K562 (cell line): ENCODE data around the gene AHI1. TPM values are rescaled to one million over a fixed set of nuclear protein-coding genes. Genes with fewer than 3 reads are reported as not detected.

ENCODE experiments used
- AFF4 ChIP-seq: sonication (generic); formaldehyde crosslinking; IDR thresholded peaks from 2 replicates; pipeline ENCODE4 v1.8.0; 2023; ENCODE audit warnings: mild to moderate bottlenecking, missing genetic modification reagents
- ARID4B ChIP-seq: sonication (generic); formaldehyde crosslinking; IDR thresholded peaks from 2 replicates; pipeline ENCODE4 v1.8.0; 2022; ENCODE audit warnings: mild to moderate bottlenecking, missing genetic modification reagents
- CSDE1 ChIP-seq, 2 experiments: fragments of 450-650 bp; IDR thresholded peaks; 2 replicates each; pipeline ENCODE4 v1.6.1; 2016; ENCODE audit warnings: mild to moderate bottlenecking in 1 of 2
- JUNB ChIP-seq: fragments of 450-650 bp; formaldehyde crosslinking; conservative IDR thresholded peaks from 2 replicates; pipeline ENCODE4 v1.4.0; 2020; ENCODE audit warnings: mild to moderate bottlenecking
- KAT7 ChIP-seq: sonication (generic); formaldehyde crosslinking; IDR thresholded peaks from 2 replicates; pipeline ENCODE4 v1.8.0; 2022; ENCODE audit warnings: missing genetic modification reagents, mild to moderate bottlenecking, borderline replicate concordance
- KDM2B ChIP-seq: fragments of 250-450 bp; sonication (Bioruptor Pico); IDR thresholded peaks from 2 replicates; pipeline ENCODE4 v1.8.0; 2021; ENCODE audit warnings: mild to moderate bottlenecking, moderate library complexity
- KLF16 ChIP-seq: IDR thresholded peaks from 2 replicates; pipeline ENCODE4 v1.6.1; 2016; ENCODE audit warnings: antibody characterized with exemption
- MECOM ChIP-seq: fragments of 250-450 bp; sonication (Bioruptor Pico); IDR thresholded peaks from 2 replicates; pipeline ENCODE4 v1.8.0; 2022; ENCODE audit warnings: inconsistent platforms
- MYBL2 ChIP-seq, 2 experiments: fragments of 450-650 bp in 1 of 2; sonication (generic) in 1 of 2; formaldehyde crosslinking in 1 of 2; IDR thresholded peaks; 2 replicates each; pipeline versions ENCODE4 v1.6.1 to v1.8.1; 2017 to 2022; ENCODE audit warnings: borderline replicate concordance in 1 of 2, inconsistent platforms in 1 of 2, low read depth in 1 of 2, mild to moderate bottlenecking in 1 of 2, missing genetic modification reagents in 1 of 2, moderate library complexity in 1 of 2
- PBX2 ChIP-seq, 2 experiments: IDR thresholded peaks in 1 of 2; conservative IDR thresholded peaks in 1 of 2; 2 replicates each; pipeline ENCODE4 v1.6.1; 2016; ENCODE audit warnings: low read depth in 2 of 2, mild to moderate bottlenecking in 1 of 2, missing compliant biosample characterization in 1 of 2, missing genetic modification characterization in 1 of 2, moderate library complexity in 1 of 2
- TCF7 ChIP-seq: sonication (generic); IDR thresholded peaks from 2 replicates; pipeline ENCODE4 v1.6.1; 2016; ENCODE audit warnings: antibody characterized with exemption, borderline replicate concordance
- ZFP91 ChIP-seq: sonication (generic); formaldehyde crosslinking; IDR thresholded peaks from 2 replicates; pipeline ENCODE4 v1.8.0; 2022; ENCODE audit warnings: mild to moderate bottlenecking, missing genetic modification reagents
- ZFPM2 ChIP-seq: fragments of 250-450 bp; sonication (Bioruptor Pico); IDR thresholded peaks from 2 replicates; pipeline ENCODE4 v1.5.1; 2022; ENCODE audit warnings: mild to moderate bottlenecking
- ZNF695 ChIP-seq: fragments of 450-650 bp; formaldehyde crosslinking; IDR thresholded peaks from 2 replicates; pipeline ENCODE4 v1.4.0; 2020; ENCODE audit warnings: mild to moderate bottlenecking, moderate library complexity
- polyA plus RNA-seq, 8 experiments: library from polyadenylated mRNA; depleted of rRNA in 4 of 8; stranded (reverse) in 5 of 8; unstranded in 3 of 8; fragments of >200 nt; fragmentation: Nextera tagmentation in 2 of 8; fragmentation: Illumina TruSeq in 1 of 8; extraction: Ambion mirVana in 2 of 8; extraction: Trizol in 1 of 8; gene quantifications; 2 replicates each; pipeline versions ENCODE4 v1.2.1 to v1.2.3, GENCODE V29; 2011 to 2014; ENCODE audit warnings: inconsistent platforms in 1 of 8, missing spikeins in 1 of 8
- total RNA-seq, 7 experiments: library from RNA; depleted of rRNA in 6 of 7; stranded (reverse); fragments of >200 nt in 6 of 7; fragmentation: Illumina TruSeq in 2 of 7; extraction: Trizol in 2 of 7; gene quantifications; 2 replicates each; pipeline versions ENCODE4 v1.2.1 to v1.2.3, GENCODE V29; 2011 to 2021; ENCODE audit warnings: low replicate concordance in 1 of 7

Gene AHI1
- total and polyA plus RNA-seq, 9 of the 15 experiments (the other 6 are each of a cell fraction or from before 2014, with no cell fraction given) = 24.7 to 54.9 (median 32.2) TPM

GRCh38 chr6:135323202-135323668, 174.3 kb downstream of the AHI1 start (continued):
- TF ChIP-seq ARID4B (CRISPR knock-in tag) (no peak), TCF7 (peak; percentile 82; the same call in 1 of the 2 replicates), MECOM (peak; percentile 86), KLF16 (peak; percentile 100), KAT7 (CRISPR knock-in tag) (no peak; the same call in 1 of the 2 replicates), ZFPM2 (CRISPR knock-in tag) (no peak), CSDE1 (IDR thresholded peaks at IDR 0.05) (no peak), ZNF695 (CRISPR knock-in tag) (no peak), JUNB (0 out of 2 replicates have a peak, but pooled peaks have one; percentile 30), ZFP91 (CRISPR knock-in tag) (no peak), PBX2 (CRISPR knock-in tag; IDR thresholded peaks at IDR 0.05; ENCODE audit: low read depth) (no peak), PBX2 (tag; conservative IDR thresholded peaks at IDR 0.05; ENCODE audit: low read depth) (peak; percentile 90), AFF4 (CRISPR knock-in tag) (peak; percentile 81; the same call in 1 of the 2 replicates), KDM2B (CRISPR knock-in tag) (no peak), MYBL2 (IDR thresholded peaks at IDR 0.05; ENCODE audit: low read depth) (no peak), MYBL2 (CRISPR knock-in tag; IDR thresholded peaks at IDR 0.05; ENCODE audit: borderline replicate concordance) (no peak)
